ENCODE results near the gene ZNF175.

The ZNF175 gene

DNA sequence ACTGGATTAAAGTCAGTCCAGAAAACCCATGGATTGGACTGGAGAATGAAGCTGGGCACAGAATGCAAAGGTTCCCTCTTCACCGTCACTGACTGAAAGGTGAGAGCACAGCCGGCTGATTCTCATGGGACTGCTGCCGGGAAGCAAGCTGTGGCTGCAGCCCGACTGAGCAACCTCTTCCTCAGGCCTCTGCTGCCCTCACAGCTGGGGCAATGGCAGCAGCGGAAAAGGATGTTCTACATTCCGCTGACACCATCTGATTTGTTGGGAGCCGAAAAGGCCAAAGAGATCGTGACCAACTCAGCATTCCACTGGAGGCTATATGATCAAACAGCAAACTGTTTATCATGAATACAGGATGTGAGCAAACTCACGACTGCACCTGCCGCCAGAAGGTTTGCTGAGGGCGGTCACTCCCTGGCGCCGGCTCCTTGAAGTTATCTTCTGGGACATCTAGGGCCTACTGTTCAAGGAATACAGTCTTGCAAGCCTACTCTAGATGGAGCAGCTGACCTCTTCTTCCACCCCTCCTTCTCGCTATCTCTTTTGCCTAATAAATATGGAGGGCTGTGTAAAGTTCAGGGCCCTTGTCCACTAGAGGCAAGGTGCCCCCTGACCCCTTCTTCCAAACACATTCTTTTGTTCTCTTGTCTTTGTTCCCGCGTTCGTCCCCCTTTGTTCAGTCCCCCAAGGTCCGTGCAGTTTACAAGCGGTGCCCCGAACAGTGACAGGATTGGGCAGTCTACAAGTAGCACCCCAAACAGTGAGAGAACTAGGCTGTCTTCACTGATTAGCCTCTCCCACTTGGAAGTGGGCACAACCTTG is 20.0 kb upstream of the ZNF175 start:
- DNase-seq, result no peak

DNA sequence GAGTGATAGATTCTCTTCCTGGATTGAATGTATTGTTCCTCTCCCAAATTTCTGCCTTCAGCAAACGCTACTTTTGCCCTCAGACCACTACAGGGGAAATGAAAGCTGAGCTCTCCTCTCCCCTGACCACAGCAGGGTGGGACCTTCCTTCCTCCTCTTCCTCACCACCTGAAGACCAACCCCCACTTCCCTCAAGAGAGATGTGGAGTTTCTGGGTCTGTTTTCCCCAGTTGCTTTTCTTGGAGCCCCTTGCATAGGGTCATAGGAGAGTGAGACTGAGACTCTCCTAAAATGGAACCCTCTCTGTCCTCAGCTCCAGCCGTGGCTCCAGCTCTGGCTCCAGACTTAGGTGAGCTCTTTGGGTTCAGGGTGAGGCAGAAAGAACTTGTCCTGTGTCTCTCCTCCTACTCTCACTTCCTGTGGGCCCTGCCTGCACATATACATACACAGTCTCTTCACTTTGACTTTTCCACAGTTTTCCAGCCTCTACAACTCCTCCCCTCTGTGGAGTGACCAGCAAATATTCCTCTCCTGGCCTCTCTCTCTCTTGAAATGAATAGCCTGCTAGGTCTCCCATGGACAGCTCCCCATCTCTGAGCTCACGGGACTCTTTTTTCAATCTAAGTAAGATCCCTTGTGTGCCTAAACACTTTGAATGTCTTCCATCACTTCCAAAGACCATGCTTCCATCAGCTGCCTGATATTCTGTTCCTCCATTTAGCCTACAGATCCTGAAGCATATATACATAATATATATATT is 19.2 kb upstream of the ZNF175 start:
- no peak for DNase-seq

DNA sequence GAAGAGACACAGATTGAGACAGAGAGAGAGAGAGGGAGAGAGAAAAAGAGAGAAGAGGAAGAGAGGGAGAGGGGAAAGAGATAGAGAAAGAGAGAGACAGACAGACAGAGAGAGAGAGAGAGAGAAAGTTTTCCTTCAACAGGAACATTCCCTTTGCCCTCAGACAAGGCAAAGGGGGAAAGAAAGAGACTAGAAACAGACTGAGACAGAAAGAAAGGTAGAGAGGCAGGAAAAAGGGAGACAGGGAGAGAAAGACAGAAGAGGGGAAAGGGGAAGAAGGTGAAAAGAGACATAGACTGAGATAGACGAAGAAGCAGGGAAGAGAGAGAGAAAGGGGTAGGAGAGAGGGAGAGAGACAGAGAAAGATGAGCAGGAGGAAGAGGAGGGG is 18.5 kb upstream of the ZNF175 start:
- DNase-seq, result no peak

DNA sequence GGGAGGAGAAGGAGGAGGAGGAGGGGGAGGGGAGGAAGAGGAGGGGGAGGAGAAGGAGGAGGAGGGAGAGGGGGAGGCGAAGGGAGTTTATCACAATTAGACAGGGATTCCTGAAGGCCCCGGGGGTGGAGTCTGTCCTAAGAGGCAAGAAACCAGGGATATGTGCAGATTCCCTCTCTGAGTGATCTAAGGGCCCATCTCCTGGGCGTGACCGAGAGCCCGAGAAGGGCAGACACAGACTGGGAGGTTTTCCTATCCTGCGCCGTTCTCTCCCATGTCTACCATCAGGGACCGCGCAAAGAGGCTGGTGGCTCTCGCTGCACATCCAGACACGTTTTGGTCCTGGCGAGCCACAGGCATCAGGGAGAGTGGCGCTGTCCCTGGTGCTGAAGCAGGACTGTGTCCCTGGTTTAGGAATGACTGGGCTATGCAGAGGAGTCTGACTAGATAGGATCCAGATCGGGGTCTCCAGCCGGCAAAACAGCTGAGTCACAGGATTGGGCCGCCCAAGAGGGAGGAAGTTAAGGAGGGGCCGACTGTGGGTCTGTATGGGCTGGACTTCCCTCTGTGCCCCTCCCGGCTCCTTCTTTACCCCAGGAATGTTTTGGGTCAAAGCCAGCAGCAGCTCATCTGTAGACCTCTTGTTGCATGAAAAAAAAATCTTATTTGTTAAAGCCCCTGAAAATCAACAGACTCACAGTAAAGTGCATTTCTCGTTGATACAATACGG is 17.9 kb upstream of the ZNF175 start:
- no peak for DNase-seq

DNA sequence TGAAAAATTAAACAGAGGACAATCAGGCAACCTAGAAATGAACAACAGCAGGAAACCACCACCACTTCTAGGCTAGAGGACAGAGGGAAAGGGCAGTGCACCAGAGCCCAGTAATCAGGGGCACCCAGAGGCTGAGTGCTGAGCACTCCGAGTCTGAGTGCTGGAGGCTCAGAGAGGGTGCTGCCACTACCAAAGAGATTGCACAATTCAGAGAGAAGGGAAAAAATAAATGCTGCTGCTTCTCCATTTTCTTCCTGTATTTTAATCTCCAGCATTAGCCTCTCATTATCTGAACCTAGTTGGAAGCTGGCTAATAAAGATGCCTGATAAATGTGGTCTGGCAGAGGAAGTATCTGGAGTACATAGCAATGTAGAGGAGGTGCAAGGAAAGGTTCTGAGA is 11.8 kb upstream of the ZNF175 start:
- DNase-seq, result no peak

DNA sequence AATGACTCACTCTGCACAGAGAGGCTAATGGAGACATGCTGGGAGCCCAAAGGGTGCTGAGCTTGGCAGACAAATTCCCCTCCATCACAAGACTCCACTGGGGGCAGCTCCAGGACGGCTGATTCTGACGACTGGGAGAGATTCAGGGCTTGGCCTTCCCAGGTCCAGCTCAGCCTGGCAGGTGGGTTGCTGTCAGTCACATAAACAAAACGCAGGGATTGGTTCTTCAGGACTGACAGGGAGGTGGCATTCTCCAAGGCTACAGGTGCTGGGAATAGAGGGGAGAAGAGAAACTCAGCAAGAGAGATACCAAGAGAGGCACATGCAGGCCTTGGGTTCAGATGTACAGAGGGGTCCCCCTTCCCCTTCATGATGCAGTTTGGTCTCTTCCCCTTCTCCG is 10.7 kb upstream of the ZNF175 start:
- DNase-seq, result no peak

DNA sequence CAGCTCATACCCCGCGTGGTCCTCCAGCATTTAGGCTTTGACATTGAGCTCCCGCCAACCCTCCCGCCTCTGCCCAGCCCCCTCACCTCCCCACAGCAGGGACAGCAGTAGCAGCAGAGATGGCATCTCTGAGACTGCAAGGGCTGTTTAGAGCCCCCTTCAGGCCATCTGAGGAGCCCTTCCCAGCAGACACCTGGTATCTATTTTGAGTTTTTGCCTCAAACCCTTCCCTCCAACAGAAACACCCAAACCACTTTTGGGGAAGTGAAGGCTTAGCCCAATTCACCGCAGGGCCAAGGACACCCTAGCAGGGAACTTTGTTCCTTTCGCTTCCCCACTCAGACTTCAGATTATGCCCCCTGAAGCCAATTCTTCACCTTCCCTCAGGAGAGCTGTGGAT is 6.3 kb upstream of the ZNF175 start:
- no peak for DNase-seq

DNA sequence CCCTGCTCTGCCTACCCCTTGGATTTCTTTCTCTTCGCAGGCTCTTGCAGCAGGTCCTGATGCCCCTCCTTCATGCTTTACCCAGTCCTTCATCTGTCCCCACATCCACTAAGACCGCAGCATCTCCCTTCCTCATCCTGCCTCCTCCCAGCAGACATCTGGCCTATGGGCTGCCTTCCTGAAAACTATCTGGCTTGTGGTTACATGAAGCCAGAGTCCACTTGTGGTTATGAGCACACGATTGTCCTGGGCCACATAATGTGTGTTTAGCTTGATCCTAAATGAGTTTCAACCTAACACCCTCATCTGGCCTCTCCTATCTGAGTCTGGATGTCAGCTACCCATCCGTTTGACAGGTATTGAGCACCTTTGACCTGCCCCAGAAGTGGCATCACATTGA is 5.5 kb upstream of the ZNF175 start:
- no peak for DNase-seq

DNA sequence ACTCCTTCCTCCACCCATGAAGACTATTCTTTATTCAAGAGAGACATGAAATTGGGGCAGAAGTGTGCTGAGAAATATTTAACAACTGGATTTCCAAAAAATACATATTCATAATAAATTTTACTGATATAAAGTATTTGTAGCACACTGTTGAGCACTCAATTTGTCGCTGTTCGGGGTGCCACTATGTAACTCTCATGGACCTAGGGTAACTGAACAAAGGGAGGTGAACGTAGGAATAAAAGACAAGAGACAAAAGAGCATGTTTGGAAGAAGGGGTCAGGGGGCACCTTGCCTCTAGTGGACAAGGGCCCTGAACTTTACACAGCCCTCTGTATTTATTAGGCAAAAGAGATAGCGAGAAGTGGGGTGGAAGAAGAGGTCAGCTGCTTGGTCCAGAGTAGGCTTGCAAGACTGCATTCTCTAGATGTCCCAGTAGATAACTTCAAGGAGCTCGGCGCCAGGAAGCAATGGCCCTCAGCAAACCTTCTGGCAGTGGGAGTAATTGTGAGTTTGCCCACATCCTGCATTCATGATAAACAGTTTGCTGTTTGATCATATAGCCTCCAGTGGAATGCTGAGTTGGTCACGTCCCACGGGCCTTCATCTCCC is 4.5 kb upstream of the ZNF175 start:
- no peak for DNase-seq

DNA sequence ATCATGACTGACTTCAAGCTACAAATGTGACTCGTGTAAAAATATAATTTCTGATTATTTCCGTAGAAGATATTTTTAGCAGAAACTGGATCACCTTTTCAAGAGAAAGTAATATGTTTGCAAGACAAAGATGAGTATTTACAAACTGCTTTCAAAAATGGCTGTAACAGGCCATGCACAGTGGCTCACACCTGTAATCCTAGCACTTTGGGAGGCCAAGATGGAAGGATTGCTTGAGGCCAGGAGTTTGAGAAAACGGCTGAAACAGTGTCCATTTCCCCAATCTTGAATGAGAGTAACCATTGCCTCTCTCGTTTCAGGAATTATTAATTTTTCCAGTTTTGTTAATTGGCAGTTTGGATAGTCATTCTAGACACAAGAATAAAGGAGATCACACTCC is 3.5 kb upstream of the ZNF175 start:
- no peak for DNase-seq

DNA sequence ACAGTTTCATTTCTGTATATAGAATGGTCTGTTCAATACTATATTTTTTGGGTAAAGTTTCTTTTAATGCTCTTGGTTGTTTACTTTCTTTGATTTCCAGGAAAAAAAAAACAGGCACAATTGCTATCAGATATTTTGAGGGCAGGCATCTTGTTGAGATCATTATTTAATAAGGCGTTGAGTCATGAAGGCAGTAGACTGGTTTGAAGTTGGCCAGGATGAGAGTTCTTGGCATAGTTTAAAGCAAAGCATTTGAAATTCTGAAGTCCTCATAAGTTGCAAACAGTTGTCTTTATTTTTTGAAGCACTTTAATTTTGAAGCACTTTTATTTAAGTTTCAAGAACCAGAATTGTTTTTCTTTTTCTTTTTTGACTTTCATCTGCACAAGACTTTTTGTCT is 2.6 kb upstream of the ZNF175 start:
- no peak for DNase-seq

DNA sequence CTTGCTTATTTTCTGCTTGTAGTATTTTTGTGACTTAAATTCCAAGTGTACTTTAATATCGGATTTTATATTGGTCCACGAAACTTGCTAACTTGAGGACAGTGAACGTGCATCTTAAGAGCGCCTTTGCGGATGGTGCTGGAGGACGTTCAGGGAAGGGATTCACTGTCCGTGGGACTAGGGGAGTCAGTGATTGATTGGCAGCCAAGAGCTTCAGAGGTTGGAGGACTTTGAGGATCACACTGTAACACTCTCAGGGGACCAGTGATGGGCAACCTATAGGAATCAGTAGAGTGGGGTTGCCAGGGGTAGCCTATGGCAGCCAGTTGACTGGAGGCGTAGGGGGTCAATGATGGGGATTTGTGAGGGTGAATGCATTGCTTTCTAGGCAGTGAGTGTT is 516 bp downstream of the ZNF175 start:
- DNase-seq, result no peak

DNA sequence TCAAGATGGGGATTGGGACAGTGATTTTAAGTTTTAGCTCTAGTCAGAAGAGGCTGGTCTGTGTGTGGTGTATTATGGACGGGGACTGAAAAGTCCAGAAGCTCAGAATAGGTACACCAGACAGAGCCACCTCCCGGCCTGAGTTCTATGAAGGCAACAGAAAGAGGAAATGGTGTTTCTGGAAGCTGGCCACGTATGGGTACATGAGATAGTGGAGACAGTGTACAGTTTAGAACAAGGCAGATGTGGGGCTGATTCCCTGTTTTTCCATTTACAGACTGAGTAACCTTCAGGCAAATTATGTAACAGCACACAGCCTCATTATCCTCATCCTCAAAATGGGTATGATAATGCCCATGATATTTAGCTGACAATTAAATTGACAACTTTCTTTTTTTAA is 1.3 kb downstream of the ZNF175 start:
- no peak for DNase-seq

DNA sequence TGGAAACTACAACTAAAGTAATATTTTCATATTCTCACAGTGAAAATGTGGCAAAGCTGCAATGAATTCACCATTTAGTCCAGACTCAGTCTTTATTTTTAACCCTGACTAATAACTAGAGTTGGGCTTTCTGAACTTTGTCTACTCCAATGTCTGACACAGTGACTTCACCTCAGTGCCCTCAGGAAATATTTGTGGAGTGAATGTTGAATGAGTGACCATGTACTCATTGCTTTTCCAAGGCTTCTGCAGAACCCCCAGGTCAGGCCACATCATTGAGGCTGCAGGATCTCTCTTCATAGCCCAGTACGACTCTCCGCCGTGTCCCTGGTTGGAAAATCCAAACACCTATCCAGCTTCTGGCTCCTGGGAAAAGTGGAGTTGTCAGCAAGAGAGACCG is 1.8 kb downstream of the ZNF175 start:
- no peak for DNase-seq

DNA sequence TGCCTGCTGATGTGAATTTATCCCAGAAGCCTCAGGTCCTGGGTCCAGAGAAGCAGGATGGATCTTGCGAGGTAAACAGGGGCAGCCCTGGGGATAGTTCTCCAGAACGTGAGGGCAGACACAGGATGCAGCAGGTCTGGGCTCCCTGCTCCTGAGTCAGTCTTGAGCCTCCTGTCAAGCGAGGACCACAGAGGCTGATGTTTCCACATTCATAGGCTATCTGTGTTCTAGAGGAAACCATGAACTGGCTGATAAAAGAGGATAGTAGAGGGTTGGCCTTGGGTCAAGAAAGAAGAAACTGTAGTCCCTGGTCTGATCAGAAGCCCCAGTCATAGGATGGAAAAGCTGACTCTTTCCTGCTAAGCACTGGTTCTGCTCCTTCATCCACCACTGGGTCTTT is 2.2 kb downstream of the ZNF175 start:
- DNase-seq, result no peak

DNA sequence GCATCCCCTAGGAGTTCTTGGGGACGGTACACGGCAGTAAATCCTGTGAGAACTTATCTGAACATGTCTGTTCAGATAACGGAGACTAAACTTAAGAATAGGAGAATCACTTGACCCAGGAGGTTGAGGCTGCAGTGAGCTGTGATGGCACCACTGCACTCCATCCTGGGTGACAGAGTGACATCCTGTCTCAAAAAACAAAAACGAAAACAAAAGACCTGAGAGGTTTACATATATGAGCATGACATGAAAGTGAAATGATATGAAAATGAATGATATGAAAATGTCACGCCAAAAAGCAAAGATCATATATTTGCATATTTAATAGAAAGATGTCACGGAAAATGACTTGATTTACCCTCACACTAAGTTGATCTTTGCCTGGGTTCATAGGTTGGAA is 5.8 kb downstream of the ZNF175 start:
- DNase-seq, result no peak

DNA sequence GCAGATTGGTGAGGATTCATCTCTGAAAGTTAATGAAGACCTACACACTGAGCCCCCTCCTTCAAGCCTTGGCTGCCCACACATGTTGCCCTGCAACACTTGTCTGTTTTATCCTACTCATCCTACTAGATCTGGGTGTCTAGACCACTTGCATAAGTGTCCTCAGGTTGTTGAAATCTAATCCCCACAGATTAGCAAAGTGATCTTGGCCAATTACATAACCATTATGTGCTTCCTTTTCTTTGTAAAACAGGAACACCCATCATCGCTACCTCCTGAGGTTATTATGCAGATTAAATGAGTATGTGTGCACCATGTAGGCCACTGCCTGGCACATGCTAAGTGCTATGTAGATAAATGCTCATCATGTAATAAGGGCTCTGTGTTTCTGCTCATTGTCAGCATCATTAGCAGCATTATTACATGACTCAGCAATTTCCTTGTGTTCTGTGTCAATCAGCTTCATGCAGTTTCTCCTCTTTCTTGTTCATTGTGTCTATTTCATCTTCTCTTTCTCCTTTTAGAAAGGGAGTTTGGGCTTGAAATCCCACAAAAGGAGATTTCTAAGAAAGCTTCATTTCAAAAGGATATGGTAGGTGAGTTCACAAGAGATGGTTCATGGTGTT is 15.1 kb downstream of the ZNF175 start:
- no peak for DNase-seq

DNA sequence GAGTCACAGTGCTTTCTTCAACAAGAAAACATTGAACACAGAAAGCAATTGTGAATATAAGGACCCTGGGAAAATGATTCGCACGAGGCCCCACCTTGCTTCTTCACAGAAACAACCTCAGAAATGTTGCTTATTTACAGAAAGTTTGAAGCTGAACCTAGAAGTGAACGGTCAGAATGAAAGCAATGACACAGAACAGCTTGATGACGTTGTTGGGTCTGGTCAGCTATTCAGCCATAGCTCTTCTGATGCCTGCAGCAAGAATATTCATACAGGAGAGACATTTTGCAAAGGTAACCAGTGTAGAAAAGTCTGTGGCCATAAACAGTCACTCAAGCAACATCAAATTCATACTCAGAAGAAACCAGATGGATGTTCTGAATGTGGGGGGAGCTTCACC is 15.7 kb downstream of the ZNF175 start:
- DNase-seq, result no peak

DNA sequence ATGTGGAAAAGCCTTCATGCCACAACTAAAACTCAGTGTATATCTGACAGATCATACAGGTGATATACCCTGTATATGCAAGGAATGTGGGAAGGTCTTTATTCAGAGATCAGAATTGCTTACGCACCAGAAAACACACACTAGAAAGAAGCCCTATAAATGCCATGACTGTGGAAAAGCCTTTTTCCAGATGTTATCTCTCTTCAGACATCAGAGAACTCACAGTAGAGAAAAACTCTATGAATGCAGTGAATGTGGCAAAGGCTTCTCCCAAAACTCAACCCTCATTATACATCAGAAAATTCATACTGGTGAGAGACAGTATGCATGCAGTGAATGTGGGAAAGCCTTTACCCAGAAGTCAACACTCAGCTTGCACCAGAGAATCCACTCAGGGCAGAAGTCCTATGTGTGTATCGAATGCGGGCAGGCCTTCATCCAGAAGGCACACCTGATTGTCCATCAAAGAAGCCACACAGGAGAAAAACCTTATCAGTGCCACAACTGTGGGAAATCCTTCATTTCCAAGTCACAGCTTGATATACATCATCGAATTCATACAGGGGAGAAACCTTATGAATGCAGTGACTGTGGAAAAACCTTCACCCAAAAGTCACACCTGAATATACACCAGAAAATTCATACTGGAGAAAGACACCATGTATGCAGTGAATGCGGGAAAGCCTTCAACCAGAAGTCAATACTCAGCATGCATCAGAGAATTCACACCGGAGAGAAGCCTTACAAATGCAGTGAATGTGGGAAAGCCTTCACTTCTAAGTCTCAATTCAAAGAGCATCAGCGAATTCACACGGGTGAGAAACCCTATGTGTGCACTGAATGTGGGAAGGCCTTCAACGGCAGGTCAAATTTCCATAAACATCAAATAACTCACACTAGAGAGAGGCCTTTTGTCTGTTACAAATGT is 16.4 kb downstream of the ZNF175 start:
- no peak for DNase-seq

DNA sequence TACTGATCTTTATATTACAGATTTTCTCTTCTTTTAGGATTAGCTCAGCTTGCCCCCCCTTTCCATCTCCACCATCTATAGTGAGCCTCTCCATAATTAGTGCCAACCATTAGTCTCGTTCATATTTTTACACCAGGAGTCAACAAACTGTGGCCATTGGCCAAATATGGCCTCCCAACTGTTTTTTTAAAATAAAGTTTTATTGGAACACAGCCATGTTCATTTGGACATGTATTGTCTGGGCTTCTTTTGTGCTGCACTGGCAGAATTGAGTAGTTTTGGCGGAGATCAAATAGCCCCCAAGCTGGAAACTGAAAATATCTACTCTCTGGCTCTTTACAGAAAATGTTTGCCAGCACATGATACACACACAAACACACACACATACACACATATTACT is 18.4 kb downstream of the ZNF175 start:
- DNase-seq, result no peak

DNA sequence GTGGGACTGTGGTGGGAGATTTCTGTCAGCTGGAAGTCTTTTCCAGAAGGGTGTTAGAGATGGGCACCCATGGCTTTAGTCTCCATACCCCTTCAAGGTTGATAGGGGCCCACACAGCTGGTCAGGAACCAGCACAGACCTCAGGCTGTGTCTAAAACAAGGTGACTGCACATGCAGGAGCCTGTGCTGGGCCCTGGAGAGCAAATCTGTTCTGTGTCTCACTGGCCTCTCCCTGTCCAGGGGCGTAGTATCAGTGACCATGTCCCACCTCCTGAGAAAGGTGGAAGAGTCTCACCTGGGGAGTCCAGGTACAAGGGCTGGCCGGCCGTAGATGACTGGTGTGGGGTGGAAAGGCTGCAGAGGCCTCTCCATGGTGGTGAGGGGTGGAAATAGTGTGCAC is 19.4 kb downstream of the ZNF175 start:
- DNase-seq, result no peak

DNA sequence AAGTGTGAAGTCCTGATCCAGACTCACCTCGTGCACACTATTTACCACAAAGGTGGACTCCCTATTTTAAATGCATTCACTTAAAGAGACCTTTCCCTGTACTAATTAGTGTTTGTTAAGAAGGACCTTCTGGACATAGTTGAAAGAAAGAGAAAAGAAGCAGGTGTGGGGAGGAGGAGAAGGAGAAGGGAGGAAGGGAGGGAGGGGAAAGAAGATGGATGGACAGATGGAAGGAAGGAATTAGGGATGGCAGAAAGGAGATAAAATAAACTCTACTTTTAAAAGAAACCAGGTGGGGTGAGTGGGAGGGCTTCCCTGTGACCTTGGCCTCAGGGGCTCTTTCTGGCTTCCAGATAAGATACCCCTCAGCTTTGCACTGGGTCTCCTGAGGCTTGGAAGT is 21.4 kb downstream of the ZNF175 start:
- no peak for DNase-seq
